Hematopoietic multipotent progenitor cell treated with erythropoietin and hydrocortisone succinate and interleukin-3 and kit ligand, for 17 days (in vitro differentiated cells): ENCODE measurements around the gene LHFPL3.

ENCODE experiments used
- DNase-seq: peaks from one replicate; pipeline ENCODE4 v3.0.0-alpha.2; 2015; ENCODE audit warnings: low spot score

Gene LHFPL3

DNA sequence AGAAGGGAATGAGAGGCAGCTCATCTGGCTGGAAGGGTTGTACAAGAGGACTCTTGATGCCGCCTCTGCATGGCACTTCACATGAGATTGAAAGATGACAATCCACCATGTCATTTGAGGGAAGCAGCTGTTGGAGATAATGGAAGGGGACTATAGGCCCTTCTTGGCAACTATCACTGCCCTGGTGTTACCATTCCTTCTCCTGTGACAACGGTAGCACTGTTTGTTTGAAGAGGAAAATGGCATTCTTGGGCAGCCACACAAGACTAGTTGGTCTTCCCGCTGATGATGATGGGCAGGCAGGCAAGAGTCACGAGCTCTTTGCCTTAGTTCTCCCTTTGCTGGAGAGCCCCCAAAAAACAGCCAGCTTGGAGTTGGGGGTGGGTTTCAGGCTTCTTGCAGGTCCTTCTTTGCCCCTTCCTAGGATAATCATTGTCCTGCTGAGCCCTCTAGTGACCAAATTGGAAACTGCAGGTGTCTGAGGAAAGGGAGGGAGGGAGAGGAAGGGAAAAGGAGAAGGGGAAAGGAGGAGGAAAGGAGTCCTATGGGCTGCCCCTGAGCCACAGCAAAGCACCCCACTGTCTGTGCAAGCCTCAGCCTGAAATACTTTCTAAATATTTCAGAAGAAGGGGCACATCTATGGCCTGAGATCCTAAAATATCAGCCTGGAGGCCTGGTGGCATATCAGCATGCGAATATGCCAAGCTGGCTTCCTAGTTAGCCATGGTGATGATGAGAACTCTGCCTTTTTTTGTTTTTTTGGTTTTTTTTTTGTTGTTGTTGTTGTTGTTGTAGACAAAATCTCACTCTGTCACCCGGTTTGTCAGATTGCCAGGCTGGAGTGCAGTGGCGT, 520.0 kb downstream of the LHFPL3 start:
- DNase-seq, result peak; percentile 52

DNA sequence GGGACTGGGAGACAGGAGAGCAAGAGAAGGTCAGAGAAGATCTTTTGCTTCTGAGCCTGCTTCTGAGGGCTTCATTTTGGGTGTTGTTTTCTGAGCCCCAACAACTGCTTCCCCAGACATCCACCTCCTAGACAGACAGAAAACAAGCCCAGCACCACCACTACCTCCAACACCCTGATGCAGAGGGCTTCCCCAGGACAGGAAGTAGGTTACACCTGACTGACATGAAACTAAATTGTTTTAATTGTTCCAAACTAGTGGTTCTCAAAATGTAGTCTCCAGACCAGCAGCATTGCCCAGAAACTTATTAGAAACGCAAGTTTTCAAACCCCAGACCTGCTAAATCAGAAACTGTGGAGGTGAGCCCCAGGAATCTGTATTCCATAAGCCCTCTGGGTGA, 522.0 kb downstream of the LHFPL3 start:
- DNase-seq, result no peak

DNA sequence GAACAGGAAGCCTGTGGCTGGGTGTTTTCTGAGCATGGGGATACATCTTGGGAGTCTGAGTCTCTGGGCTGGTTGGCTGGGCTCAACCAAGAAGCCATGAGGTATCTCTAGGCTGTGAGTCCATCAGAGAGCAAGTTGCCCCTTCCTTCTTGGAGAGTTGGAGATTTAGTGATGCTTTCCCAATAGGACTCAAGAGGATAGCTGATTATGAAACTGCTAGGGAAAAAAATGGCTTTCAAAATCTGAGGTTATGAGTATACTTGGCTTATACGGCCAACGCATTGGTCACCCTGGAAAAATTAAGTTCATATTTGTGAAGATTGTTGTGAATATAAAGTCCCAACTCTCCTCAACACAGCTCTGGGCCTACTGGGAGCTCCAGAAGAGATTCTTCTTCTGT, 522.9 kb downstream of the LHFPL3 start:
- DNase-seq, result no peak

- no peak for DNase-seq
Measured at GRCh38 chr7:104852386-104852785, 524.0 kb downstream of the LHFPL3 start.

DNA sequence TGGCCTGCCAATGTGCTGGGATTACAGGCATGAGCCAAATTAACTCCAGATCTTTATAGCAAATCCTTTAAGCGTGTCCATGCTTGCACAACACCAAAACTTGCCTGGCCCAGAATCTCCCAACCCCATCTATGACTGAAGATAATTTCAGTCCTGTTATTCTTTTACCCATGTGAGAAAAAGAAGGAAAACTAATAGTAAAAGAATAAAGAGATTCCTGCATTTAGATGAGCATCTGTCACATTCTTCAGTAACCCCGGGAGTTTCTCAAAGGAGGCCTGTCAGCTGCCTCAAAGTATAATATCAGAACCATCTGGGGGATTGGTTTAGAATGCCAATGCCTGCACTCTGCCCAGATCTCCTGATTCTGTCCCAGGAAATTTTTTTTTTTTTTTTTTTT, 527.5 kb downstream of the LHFPL3 start:
- DNase-seq, result no peak

DNA sequence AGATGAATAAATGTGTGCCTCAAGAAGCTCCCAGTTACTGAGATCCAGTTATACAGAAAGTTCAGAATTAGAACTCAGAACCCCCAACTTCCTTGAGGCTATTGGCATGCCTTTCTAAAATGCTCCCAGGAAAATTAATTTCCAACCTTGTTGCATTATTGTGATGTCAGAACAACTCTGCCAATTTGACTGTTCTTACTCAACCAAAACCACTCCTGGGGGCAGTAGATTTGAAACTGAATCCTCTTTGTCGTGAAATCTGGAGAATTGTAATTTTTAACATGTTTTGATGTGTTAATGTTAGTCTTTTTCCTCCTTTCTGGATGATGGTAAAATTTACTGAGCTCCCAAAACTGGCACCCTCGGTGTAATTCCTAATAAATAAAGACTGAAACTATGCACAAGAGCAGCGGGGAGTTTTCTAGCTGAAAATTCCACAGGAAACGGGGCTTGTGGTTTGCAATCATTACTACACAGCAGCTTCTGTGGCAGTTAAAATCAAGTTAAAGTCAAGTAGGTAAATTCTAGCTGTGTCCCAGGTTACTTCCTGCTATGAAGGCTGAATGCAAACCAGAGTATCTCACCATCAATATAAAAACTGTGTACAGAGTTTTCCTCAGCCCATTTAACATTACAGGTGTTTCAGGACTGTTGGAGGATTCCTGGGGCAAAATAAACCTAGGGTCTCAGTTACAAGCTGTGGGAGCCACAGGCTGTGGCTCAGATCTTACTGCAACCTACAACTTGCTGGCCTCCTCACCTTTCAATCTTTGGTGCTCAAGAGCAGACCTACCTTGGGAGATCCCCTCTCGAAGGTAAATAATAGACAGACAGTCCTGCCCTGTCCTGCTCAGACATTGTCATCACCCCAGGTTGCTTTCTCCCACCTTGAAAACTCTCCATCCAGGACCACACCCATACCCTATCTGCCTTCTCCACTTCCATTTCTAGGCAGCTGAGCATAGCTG, 529.3 kb downstream of the LHFPL3 start:
- no peak for DNase-seq

GRCh38 chr7:104859754-104860426, 531.5 kb downstream of the LHFPL3 start:
- DNase-seq, result no peak

DNA sequence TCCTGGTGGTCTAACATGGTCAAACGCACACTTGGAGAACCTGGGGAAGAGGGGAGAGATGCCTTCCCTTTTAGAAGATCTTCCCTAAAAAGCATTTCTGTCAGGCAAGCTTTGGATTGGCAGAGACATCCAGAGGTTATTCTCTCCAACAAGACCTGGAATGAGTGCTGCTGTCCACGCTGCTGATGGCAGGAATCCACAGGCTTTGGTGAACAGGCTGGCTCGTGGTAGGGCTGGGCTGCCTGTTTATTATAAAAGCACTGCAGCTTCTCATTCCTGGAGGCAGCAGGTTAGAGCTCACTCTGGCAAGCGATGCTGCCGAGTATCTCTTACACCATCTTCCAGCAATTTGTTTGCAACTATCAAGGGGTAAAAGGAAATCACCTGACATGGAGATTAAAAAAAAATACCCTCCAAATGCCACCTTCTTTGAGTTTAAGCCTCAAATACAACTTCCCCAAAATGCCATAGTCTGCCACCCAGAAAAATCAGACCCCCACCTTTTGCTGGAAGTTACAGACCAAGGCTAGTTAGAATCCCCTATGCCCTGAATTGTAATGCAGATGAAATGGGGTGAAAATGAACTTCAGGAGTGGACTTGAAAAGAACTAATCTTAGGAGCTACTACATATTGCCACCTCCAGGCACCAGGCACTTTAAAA, 533.5 kb downstream of the LHFPL3 start:
- no peak for DNase-seq

DNA sequence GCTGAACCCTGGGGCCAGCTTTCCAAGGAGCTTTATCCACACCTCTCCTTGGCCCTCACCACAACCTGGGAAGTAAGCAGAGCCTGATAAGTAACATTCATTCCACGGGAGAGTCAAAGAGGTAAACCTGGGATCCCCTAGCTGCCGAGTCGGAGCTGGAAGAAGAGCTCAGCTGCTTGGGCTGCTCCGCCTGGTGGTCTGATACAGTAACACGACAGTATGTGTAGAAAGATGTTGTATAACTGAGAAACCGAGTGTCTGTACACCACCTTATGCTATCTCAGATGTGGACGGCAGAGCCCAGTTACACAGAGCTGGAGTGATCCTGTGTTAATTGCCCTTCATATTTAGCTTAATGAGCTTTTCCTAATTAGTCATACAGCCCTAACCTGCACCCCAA, 534.3 kb downstream of the LHFPL3 start:
- no peak for DNase-seq

DNA sequence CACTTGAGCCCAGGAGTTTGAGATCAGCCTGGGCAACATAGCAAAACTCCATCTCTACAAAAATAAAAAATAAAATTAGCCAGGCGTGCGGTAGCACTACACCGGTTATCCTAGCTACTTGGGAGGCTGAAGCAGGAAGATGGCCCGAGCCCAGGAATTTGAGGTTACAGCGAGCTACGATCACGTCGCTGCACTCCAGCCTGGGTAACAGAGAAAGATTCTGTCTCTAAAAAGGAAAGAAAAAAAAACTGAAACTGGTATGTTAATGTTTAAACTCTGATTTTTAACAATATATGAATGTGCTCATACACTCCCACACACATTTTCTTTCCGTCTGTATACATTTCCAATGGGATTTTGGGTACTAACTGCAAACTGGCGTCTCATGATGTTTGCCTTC, 545.0 kb downstream of the LHFPL3 start:
- no peak for DNase-seq

DNA sequence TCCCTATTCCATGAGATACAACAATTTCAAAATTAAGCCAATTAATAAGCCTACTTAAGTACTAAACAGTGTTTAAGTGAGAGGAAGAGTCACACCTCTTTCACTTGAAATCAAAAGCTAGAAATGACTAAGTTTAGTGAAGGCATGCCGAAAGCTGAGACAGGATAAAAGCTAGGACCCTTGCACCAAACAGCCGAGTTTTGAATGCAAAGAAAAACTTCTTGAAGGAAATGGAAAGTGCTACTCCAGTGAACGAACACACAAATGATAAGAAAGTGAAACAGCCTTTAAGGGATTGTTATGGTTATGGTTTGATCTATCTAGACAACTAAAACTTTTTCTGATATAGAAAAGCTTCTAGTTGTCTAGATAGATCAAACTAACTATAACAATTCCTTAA, 550.2 kb downstream of the LHFPL3 start:
- DNase-seq, result no peak

GRCh38 chr7:104883248-104883717, 554.9 kb downstream of the LHFPL3 start:
- DNase-seq, result no peak

DNA sequence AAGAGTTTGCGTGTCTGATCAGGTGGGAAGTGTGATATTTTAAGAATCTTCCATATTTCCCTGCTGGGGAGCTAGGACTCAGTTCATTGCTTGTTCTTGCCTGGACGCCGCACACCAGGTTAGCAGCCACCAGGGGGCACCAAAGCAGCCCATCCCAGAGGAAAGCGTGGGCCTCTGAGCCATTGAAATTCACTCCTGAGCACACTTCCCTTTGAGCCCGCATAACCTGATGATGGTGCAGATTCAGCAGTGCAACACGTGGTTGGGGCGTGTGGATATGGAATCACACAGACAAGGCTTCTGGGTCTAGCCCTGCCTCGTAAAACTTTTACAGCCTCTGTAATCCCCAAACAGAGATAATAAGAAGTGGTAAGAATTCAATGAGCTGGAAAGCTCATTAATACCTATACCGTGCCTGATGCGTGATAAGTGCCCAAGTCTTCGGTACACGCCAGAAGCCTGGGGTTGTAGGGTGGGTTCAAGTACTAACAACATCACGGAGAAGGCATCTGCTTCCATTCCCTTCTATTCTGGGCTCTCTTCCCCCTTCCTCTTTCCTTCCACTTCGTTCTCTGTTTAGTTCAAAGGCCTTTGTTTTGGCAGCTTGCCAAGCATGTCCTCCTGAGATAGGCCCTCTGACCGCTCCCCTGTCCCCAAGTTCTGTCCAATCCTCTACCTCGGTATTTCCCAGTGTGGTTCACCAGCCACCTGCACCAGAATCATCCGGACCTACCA, 555.5 kb downstream of the LHFPL3 start:
- peak; percentile 71 for DNase-seq

DNA sequence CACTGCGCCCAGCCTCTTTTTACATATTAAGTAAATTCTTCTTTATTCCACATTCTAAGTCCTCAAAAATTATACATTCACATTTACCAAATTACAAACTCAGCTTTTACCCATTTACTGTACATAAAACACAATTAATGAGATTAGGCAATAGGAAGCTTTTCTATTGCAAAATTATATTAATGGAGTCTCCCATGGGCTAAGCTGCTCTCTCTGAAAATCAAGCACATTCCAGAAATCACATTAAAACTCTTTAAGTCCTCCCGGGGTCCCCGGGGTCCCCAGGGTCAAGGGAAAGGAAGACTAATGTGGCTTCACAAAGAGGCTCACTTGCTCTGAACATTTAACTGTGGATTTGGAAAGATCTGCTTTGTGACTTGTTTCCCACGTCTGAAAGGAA, 558.2 kb downstream of the LHFPL3 start:
- no peak for DNase-seq

- no peak for DNase-seq
Measured at GRCh38 chr7:104890216-104890615, 561.8 kb downstream of the LHFPL3 start.

DNA sequence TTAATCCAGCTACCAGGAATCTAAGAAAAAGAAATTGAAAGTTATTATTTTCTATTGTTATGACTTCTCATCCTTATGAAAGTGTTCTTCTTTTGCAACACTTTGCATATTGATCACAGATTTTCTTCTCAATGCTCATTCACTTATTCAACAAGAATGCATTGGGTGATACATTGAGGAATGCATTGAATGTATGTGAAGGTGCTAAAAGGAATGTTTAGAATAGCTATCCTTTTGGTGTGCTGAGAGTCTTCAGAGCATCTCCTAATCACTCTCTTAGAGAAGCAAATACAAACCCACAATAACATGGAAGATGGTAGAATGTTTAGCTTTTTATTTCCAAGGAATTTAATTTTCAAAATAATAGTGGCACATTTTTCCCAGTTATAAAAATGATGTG, 563.5 kb downstream of the LHFPL3 start:
- no peak for DNase-seq

GRCh38 chr7:104894314-104894713, 565.9 kb downstream of the LHFPL3 start:
- no peak for DNase-seq

DNA sequence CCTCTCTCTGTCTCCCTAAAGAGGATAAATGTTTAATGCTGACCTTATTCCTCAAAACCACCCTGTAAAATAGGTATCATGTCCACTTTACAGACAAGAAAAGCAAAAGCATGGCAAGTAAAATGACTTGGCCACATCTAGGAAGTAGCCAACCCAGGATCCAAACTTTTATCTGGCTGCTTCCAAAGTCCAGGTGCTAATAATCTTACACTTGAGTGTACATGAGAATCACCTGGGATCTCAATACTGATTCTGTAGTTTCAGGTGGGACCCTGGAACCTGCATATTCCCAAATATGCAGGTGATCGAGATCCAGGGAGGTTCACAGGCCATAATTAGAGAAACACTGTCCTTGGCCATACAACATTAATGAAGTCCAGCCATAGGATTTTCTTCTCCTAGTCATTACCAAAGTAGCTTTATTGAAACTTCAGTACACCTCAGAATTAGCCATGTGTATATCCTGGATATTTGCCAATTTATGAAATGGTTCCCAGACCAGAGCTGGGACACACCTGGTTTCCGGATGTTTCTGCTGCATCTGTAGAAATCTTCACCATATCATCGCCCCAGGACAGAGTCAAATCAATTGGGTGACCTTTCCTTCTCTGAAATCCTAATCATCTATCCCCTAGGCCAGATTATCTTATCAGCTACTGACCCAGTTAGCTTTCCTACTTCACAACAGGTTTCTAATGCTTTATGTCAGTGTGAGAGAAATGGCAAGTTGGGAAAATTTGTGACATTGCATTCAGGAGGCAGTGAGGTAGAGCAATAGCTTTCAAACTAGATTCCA, 566.5 kb downstream of the LHFPL3 start:
- DNase-seq, result no peak

DNA sequence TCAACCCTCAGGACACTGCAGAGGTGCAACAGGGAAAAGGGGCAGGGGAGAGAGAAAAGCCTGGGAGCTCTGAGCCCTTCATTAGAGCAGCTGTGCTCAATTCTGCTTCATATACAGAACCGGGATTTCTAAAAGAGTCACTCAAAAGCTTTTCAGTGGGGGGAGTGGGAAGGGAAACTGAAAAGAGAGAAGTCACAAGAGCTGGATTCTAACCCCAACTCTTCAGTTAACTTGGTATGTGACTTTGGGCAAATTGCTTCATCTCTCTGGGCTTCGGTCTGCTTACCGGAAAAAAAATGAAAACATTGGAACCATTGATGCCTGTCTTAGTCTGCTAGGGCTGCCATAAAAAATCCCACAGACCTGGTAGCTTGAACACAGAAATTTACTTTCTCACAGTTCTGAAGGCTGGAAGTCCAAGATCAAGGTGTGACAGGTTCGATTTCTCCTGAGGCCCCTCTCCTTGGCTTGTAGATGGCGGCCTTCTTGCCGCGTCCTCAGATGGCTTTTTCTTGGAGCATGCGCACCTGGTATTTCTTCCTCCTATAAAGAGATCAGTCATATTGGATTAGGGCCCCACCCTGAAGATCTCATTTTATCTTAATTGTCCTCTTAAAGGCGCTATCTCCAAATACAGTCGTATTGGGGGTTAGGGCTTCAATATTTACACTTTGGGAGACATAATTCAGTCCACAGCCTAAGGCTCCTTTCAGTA, 567.3 kb downstream of the LHFPL3 start:
- DNase-seq, result no peak

DNA sequence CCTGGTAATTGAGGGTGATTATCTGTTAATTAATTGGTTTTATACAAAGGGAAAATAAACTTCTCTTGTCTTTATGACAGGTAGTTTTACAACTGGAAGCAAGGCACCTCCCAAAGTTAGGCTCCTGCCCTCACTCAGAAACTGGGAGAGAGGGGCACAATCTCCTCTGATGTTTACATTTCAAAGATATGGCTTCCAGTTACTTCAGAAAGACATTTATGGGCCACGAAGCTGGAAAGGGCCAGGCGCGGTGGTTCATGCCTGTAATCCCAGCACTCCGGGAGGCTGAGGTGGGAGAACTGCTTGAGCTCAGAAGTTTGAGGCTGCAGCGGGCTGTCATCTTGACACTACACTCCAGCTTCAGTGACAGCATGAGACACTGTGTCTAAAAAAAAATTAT, 570.0 kb downstream of the LHFPL3 start:
- DNase-seq, result no peak
